ENCODE measurements around the gene ACCS.

GRCh38 chr11:44047931-44048431, 18.1 kb upstream of the ACCS start, which contains the start of gene ACCSL:
- no peak for TF ChIP-seq CTCF (IDR thresholded peaks at IDR 0.05)
- no peak for TF ChIP-seq POLR2A (IDR thresholded peaks at IDR 0.05)

Data from testis (tissue), 2 donors.